Body of pancreas (tissue), 4 donors: ENCODE data around the gene HOXB5. TPM values are rescaled to one million over a fixed set of nuclear protein-coding genes. Genes with fewer than 3 reads are reported as not detected.

Experiments
- ATAC-seq: fragments of 150-250 bp; one replicate; pipeline ENCODE4 v1.9.1; 2016
- DNase-seq, 4 donors: peaks; one replicate each; pipeline ENCODE4 v3.0.0-alpha.2; 2019
- H3K27ac ChIP-seq, 4 donors: fragments of 200-600 bp; sonication (generic); 1 replicate in 3 of 4; 2 replicates in 1 of 4; pipeline versions ENCODE4 v1.5.1 to v1.6.1; 2016 to 2019; ENCODE audit warnings: mild to moderate bottlenecking in 1 of 4, mixed read lengths in 1 of 4, moderate library complexity in 1 of 4
- H3K27me3 ChIP-seq, 2 donors: fragments of 200-600 bp; sonication (generic); one replicate each; pipeline ENCODE4 v1.6.0; 2016; ENCODE audit warnings: mild to moderate bottlenecking in 1 of 2
- H3K36me3 ChIP-seq, 2 donors: fragments of 200-600 bp; sonication (generic); replicated peaks in 1 of 2; 2 replicates each; pipeline ENCODE4 v1.5.1; 2016; ENCODE audit warnings: low read depth in 2 of 2; ENCODE audit not compliant: insufficient read depth in 1 of 2
- H3K4me1 ChIP-seq: fragments of 200-600 bp; sonication (generic); one replicate; pipeline ENCODE4 v1.6.0; 2016
- H3K4me3 ChIP-seq, 2 donors: fragments of 200-600 bp; sonication (generic); 1 replicate in 1 of 2; 2 replicates in 1 of 2; pipeline ENCODE4 v1.5.1; 2016 to 2019
- H3K9me3 ChIP-seq, 3 donors: fragments of 200-600 bp; sonication (generic); 1 replicate in 2 of 3; 2 replicates in 1 of 3; pipeline ENCODE4 v1.5.1; 2016
- POLR2A ChIP-seq, 3 donors: fragments of 450-650 bp; IDR thresholded peaks; one replicate each; pipeline ENCODE4 v1.6.1; 2016; ENCODE audit warnings: antibody characterized with exemption in 3 of 3, mild to moderate bottlenecking in 2 of 3
- WGBS, 2 donors: methylation state at CpG; one replicate each; pipeline ENCODE4 v1.1.5; 2017; 5-methylcytosine and 5-hydroxymethylcytosine counted together
- intact Hi-C: fragments of 100-400 bp; cut with DNase I; formaldehyde crosslinking; loops from one replicate; pipeline ENCODE4 v1.15.1; 2023
- total RNA-seq, 2 donors: library from RNA; depleted of rRNA; stranded (reverse); fragments of >200 nt; gene quantifications; one replicate each; pipeline ENCODE4 v1.1.0, GENCODE V29; 2016
- TF ChIP-seq, protein P1 (sequence below), 7 experiments: fragments of 450-650 bp in 4 of 7; fragments of 200-600 bp in 3 of 7; sonication (generic) in 3 of 7; IDR thresholded peaks; one replicate each; pipeline ENCODE4 v1.5.1; 2016 to 2019; ENCODE audit warnings: antibody characterized with exemption in 7 of 7

HOXB5 gene
- total RNA-seq, 2 donors from 2014 or later = 0.99 TPM; not detected in 1

DNA sequence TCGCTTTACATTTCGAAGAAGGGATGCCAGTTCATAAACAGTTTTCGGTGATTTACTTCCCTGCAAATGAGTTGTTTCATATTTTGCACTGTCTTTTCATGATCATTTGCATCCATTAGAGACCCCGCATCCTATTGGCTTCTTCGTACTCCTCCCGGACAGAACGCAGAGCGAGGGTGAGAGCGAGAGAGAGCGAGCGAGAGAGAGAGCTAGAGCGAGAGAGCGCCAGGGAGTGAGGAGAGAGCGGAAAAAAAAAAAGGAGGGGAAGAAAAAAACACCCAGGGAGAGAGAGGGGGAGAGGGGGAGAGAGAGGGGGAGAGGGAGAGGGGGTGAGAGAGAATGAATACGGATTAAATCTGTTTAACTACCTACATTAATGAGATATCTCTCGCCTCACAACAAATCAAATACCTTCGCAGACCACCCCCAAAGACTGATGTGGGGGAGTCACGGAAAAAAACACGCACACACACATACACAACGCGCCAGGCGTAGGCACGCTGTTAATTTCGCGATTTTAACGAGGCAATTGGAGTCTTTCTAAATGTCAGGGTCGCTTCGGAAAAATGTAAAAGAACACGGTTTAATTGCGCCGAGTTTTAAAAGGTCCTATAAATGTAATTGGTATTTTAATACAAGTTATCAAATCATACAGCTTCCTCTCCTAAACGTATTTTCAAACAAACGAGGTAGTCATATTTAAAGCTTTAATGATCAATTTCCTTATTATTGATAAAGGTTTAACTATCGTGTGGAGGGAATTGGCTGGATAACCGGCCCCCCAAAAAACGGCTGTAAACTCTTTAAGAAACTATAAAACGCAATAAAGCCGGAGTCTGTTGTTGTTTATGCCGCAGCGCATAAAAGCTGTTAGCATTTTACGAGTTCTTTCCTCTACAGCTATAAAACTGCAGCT, 21.7 kb upstream of the HOXB5 start, which contains the start of gene HOXB8:
Gene HOXB8 (minus strand): TSS at position 246 of the 916 bp plus-strand sequence. CDS start 588 bp downstream, outside the sequence.
- 9 to 19% methylated on average over 41 of the region's 41 CpGs for WGBS, 2 donors

GRCh38 chr17:48613862-48614694, 20.5 kb upstream of the HOXB5 start:
- TF ChIP-seq, protein P1, sequence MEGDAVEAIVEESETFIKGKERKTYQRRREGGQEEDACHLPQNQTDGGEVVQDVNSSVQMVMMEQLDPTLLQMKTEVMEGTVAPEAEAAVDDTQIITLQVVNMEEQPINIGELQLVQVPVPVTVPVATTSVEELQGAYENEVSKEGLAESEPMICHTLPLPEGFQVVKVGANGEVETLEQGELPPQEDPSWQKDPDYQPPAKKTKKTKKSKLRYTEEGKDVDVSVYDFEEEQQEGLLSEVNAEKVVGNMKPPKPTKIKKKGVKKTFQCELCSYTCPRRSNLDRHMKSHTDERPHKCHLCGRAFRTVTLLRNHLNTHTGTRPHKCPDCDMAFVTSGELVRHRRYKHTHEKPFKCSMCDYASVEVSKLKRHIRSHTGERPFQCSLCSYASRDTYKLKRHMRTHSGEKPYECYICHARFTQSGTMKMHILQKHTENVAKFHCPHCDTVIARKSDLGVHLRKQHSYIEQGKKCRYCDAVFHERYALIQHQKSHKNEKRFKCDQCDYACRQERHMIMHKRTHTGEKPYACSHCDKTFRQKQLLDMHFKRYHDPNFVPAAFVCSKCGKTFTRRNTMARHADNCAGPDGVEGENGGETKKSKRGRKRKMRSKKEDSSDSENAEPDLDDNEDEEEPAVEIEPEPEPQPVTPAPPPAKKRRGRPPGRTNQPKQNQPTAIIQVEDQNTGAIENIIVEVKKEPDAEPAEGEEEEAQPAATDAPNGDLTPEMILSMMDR (IDR thresholded peaks at IDR 0.05) = no peak
- no peak for TF ChIP-seq POLR2A (IDR thresholded peaks at IDR 0.05)
- WGBS, 2 donors = 5 to 10% methylated on average over 19 to 53 of the region's 55 CpGs
- Histone ChIP-seq H3K27me3 (peaks cover 3 to 78% of the 10 kb centered on the region in 2 donors), H3K27ac (no peak overlapping the region), H3K36me3 (no peaks in the 10 kb centered on the region), H3K9me3 (no peaks in the 10 kb centered on the region), H3K4me1 (peaks cover 39% of the 10 kb centered on the region), H3K4me3 (no peak overlapping the region)
- no peak for DNase-seq
- no peak for ATAC-seq
- intact Hi-C loops = loop anchor here (10.0 kb wide), 1 partner anchor 279 kb away; no protein-coding TSS in a partner anchor

More for the DNA sequence above, 21.7 kb upstream of the HOXB5 start, which contains the start of gene HOXB8:
- H3K4me1 ChIP-seq = peaks cover 34% of the 10 kb centered on the region
- H3K36me3 ChIP-seq = no peaks in the 10 kb centered on the region
- DNase-seq (no peak), ATAC-seq (no peak)
- H3K27me3 ChIP-seq = peaks cover 3 to 78% of the 10 kb centered on the region in 2 donors
- no peak within 1 kb of the TSS for H3K27ac ChIP-seq
- TF ChIP-seq, protein P1 (IDR thresholded peaks at IDR 0.05) = no peak
- TF ChIP-seq POLR2A (IDR thresholded peaks at IDR 0.05) = no peak
- no peak within 1 kb of the TSS for H3K4me3 ChIP-seq
- intact Hi-C loops = loop anchor here (10.0 kb wide), 1 partner anchor 281 kb away; no protein-coding TSS in a partner anchor
- H3K9me3 ChIP-seq = no peaks in the 10 kb centered on the region

GRCh38 chr17:48612854-48613691, 19.5 kb upstream of the HOXB5 start:
- H3K4me1 ChIP-seq = peaks cover 34% of the 10 kb centered on the region
- no peaks in the 10 kb centered on the region for H3K36me3 ChIP-seq
- peaks cover 3 to 74% of the 10 kb centered on the region in 2 donors for H3K27me3 ChIP-seq
- H3K9me3 ChIP-seq = no peaks in the 10 kb centered on the region
- ATAC-seq (peak; percentile 19), DNase-seq (peak in 1 of 4 donors; percentile 31)
- H3K27ac ChIP-seq = no peak overlapping the region
- intact Hi-C loops = loop anchor here (10.0 kb wide), 1 partner anchor 278 kb away; no protein-coding TSS in a partner anchor
- no peak overlapping the region for H3K4me3 ChIP-seq
- WGBS, 2 donors = 4 to 5% methylated on average over 46 to 67 of the region's 67 CpGs
- TF ChIP-seq, protein P1 (IDR thresholded peaks at IDR 0.05) = peak in 2 of 7 experiments; percentile 16 to 19
- no peak for TF ChIP-seq POLR2A (IDR thresholded peaks at IDR 0.05)

DNA sequence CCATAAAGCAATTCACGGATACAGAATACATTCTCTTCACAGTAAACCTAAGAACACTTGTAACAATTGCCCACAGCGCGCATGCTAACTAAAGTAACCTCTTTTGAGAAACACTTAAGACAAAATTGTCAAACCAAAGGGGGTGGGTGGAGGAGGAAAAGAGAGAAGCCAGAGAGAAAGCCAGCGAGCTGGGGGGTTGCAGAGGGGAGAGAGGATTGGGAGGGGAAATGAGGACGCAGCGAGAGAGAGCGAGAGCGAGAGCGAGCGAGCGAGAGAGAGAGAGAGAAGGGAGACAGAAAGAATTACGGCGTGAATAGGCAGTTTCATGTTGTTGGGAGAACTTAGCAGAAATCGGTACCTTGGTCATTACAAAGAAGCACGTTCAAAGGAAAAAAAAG, 18.9 kb upstream of the HOXB5 start:
- 4 to 9% methylated on average over 15 of the region's 15 CpGs for whole genome bisulfite sequencing, 2 donors
- peaks cover 34% of the 10 kb centered on the region for H3K4me1 ChIP-seq
- no peaks in the 10 kb centered on the region for H3K36me3 ChIP-seq
- DNase-seq = no peak
- H3K9me3 ChIP-seq = no peaks in the 10 kb centered on the region
- intact Hi-C loops = loop anchor here (10.0 kb wide), 1 partner anchor 278 kb away; no protein-coding TSS in a partner anchor
- H3K4me3 ChIP-seq = no peak overlapping the region
- no peak overlapping the region for H3K27ac ChIP-seq
- no peak for ATAC-seq
- peaks cover 3 to 68% of the 10 kb centered on the region in 2 donors for H3K27me3 ChIP-seq
- no peak for TF ChIP-seq POLR2A (IDR thresholded peaks at IDR 0.05)
